Measurements from ENCODE around the gene NAA60. TPM values are rescaled to one million over a fixed set of nuclear protein-coding genes. Genes with fewer than 3 reads are reported as not detected.
"Not testable (repeated sequence)": the region's sequence is repeated elsewhere in the genome, so short reads cannot be mapped to it uniquely, and the experiment has no call there.

Gene NAA60
- total RNA-seq, 1 donor from 2014 or later = 38.3 TPM

GRCh38 chr16:3492356-3492755 is 48.9 kb downstream of the NAA60 start:
- H3K27me3 Mint-ChIP-seq (ENCODE audit: insufficient read depth) = no peaks in the 10 kb centered on the region
- H3K36me3 Mint-ChIP-seq (ENCODE audit: low read depth) = no peaks in the 10 kb centered on the region
- no peak overlapping the region for H3K27ac Mint-ChIP-seq
- no peak overlapping the region for H3K4me3 Mint-ChIP-seq
- H3K4me1 Mint-ChIP-seq (ENCODE audit: low read depth) = no peaks in the 10 kb centered on the region
- DNase-seq (ENCODE audit: low spot score) = no peak
- intact Hi-C loops (cut with micrococcal nuclease) = no loop called here
- H3K9me3 Mint-ChIP-seq = no peaks in the 10 kb centered on the region

GRCh38 chr16:3494386-3494973 is 51.0 kb downstream of the NAA60 start:
- no peak overlapping the region for H3K4me3 Mint-ChIP-seq
- no peak for DNase-seq (ENCODE audit: low spot score)
- H3K27me3 Mint-ChIP-seq (ENCODE audit: insufficient read depth) = peaks cover 3% of the 10 kb centered on the region
- intact Hi-C loops (cut with micrococcal nuclease) = no loop called here
- H3K4me1 Mint-ChIP-seq (ENCODE audit: low read depth) = peaks cover 2% of the 10 kb centered on the region
- H3K9me3 Mint-ChIP-seq = no peaks in the 10 kb centered on the region
- no peaks in the 10 kb centered on the region for H3K36me3 Mint-ChIP-seq (ENCODE audit: low read depth)
- no peak overlapping the region for H3K27ac Mint-ChIP-seq

- no peak for DNase-seq (ENCODE audit: low spot score)
- Mint-ChIP-seq H3K36me3 (ENCODE audit: low read depth) (no peaks in the 10 kb centered on the region), H3K4me3 (no peak within 1 kb of the TSS), H3K4me1 (ENCODE audit: low read depth) (peaks cover 6% of the 10 kb centered on the region), H3K27ac (no peak within 1 kb of the TSS), H3K27me3 (ENCODE audit: insufficient read depth) (peaks cover 3% of the 10 kb centered on the region), H3K9me3 (no peaks in the 10 kb centered on the region)
- intact Hi-C loops (cut with micrococcal nuclease) = no loop called here
Measured at GRCh38 chr16:3495176-3495575, 51.7 kb downstream of the NAA60 start, which contains the start of gene C16orf90. TSS of gene C16orf90 (minus strand) at chr16:3495489. CDS start at chr16:3495421, 68 bp downstream.

DNA sequence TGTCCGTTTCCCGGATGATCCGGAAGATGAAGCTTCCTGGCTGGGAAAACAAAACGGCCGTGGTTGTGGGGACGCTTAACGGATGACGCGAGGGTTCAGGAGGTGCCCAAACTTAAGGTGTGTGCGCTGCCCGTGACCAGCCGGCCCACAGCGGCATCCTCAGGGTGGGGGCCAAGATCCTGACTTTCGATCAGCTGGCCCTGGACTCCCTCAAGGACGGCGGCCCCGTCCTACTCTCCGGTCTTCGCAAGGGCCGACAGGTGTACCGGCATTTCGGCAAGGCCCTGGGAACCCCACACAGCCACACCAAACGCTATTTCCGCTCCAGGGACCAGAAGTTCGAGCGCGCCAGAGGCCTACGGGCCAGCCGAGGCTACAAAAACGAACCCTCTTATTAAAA is 52.9 kb downstream of the NAA60 start:
- Mint-ChIP-seq H3K27me3 (ENCODE audit: insufficient read depth) (peaks cover 3% of the 10 kb centered on the region), H3K27ac (no peak overlapping the region), H3K36me3 (ENCODE audit: low read depth) (no peaks in the 10 kb centered on the region), H3K4me1 (ENCODE audit: low read depth) (peaks cover 17% of the 10 kb centered on the region), H3K4me3 (no peak overlapping the region), H3K9me3 (no peaks in the 10 kb centered on the region)
- DNase-seq (ENCODE audit: low spot score) = no peak
- intact Hi-C loops (cut with micrococcal nuclease) = no loop called here

DNA sequence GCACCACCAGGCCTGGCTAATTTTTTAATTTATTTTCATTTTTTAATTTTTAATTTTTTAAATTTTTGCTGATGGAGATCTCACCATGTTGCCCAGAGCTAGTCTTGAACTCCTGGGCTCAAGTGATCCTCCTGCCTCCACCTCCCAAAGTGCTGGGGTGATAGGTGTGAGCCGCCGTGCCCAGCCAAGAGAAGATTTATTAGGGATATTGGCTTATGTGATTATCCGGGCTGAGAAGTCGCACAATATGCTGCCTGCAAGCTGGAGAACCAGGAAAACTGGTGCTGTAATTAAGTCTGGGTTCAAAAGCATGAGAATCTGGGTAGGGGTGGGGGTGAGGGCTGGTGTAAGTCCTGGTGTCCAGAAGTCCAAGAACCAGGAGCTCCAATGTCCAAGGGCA is 54.3 kb downstream of the NAA60 start:
- Mint-ChIP-seq H3K36me3 (ENCODE audit: low read depth) (no peaks in the 10 kb centered on the region), H3K4me3 (no peak overlapping the region), H3K27ac (no peak overlapping the region), H3K4me1 (ENCODE audit: low read depth) (peaks cover 30% of the 10 kb centered on the region), H3K9me3 (no peaks in the 10 kb centered on the region), H3K27me3 (ENCODE audit: insufficient read depth) (peaks cover 3% of the 10 kb centered on the region)
- intact Hi-C loops (cut with micrococcal nuclease) = no loop called here
- no peak for DNase-seq (ENCODE audit: low spot score)

DNA sequence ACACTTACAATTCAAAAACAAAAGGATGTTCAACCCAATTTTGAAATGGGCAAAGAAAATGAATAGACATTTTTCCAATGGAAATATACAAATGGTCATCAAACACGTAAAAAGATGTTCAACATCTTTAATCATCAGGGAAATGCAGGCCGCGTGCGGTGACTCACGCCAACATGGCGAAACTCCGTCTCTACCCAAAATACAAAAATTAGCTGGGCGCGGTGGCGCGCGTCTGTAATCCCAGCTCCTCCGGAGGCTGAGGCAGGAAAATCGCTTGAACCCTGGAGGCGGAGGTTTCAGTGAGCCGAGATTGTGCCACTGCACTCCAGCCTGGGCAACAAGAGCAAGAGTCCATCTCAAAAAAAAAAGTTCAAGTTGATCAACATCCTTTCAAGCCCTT is 55.5 kb downstream of the NAA60 start:
- no peaks in the 10 kb centered on the region for H3K36me3 Mint-ChIP-seq (ENCODE audit: low read depth)
- peaks cover 3% of the 10 kb centered on the region for H3K27me3 Mint-ChIP-seq (ENCODE audit: insufficient read depth)
- peak overlapping the region; percentile 12 for H3K4me3 Mint-ChIP-seq
- peaks cover 39% of the 10 kb centered on the region for H3K4me1 Mint-ChIP-seq (ENCODE audit: low read depth)
- intact Hi-C loops (cut with micrococcal nuclease) = no loop called here
- DNase-seq (ENCODE audit: low spot score) = no peak
- H3K9me3 Mint-ChIP-seq = no peaks in the 10 kb centered on the region
- H3K27ac Mint-ChIP-seq = no peak overlapping the region

DNA sequence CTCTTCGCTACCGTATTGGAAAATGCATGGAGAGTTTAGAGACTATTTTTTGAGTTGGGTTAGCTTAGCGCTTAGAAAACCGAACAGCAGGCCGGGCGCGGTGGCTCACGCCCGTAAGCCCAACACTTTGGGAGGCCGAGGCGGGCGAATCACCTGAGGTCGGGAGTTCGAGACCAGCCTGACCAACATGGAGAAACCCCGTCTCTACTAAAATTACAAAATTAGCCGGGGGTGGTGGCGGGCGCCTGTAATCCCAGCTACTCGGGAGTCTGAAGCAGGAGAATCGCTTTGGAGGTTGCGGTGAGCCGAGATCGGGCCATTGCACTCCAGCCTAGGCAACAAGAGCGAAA is 57.9 kb downstream of the NAA60 start:
- H3K4me1 Mint-ChIP-seq (ENCODE audit: low read depth) = peaks cover 60% of the 10 kb centered on the region
- H3K27me3 Mint-ChIP-seq (ENCODE audit: insufficient read depth); H3K9me3 Mint-ChIP-seq; DNase-seq (ENCODE audit: low spot score): not testable (repeated sequence)
- H3K27ac Mint-ChIP-seq = peak overlapping the region; percentile 93
- H3K4me3 Mint-ChIP-seq = peak overlapping the region; percentile 96
- intact Hi-C loops (cut with micrococcal nuclease) = loop anchor here (2.0 to 10.0 kb wide), 2 partner anchors 313 to 373 kb away; partner anchors contain the start of gene OR1F1
- H3K36me3 Mint-ChIP-seq (ENCODE audit: low read depth) = peaks cover 13% of the 10 kb centered on the region

GRCh38 chr16:3501783-3502400 is 58.4 kb downstream of the NAA60 start:
- H3K9me3 Mint-ChIP-seq = no peaks in the 10 kb centered on the region
- peaks cover 6% of the 10 kb centered on the region for H3K27me3 Mint-ChIP-seq (ENCODE audit: insufficient read depth)
- H3K27ac Mint-ChIP-seq = peak overlapping the region; percentile 93
- DNase-seq (ENCODE audit: low spot score) = no peak
- H3K36me3 Mint-ChIP-seq (ENCODE audit: low read depth) = peaks cover 13% of the 10 kb centered on the region
- peak overlapping the region; percentile 96 for H3K4me3 Mint-ChIP-seq
- intact Hi-C loops (cut with micrococcal nuclease) = loop anchor here (2.0 to 10.0 kb wide), 3 partner anchors 77 to 373 kb away; partner anchors contain the start of gene OR1F1
- peaks cover 60% of the 10 kb centered on the region for H3K4me1 Mint-ChIP-seq (ENCODE audit: low read depth)

- Mint-ChIP-seq H3K36me3 (ENCODE audit: low read depth) (peaks cover 23% of the 10 kb centered on the region), H3K27ac (peak overlapping the region; percentile 90), H3K4me1 (ENCODE audit: low read depth) (peaks cover 68% of the 10 kb centered on the region), H3K9me3 (no peaks in the 10 kb centered on the region), H3K27me3 (ENCODE audit: insufficient read depth) (peaks cover 3% of the 10 kb centered on the region), H3K4me3 (peak overlapping the region; percentile 77)
- intact Hi-C loops (cut with micrococcal nuclease) = loop anchor here (1.0 to 10.0 kb wide), 3 partner anchors 75 to 371 kb away; partner anchors contain the start of gene SLX4
- peak; percentile 65 for DNase-seq (ENCODE audit: low spot score)
Measured at GRCh38 chr16:3503523-3503922, 60.0 kb downstream of the NAA60 start.

- H3K27me3 Mint-ChIP-seq (ENCODE audit: insufficient read depth) = peaks cover 3% of the 10 kb centered on the region
- intact Hi-C loops (cut with micrococcal nuclease) = loop anchor here (10.0 kb wide), 1 partner anchor 366 kb away; no protein-coding TSS in a partner anchor
- peaks cover 36% of the 10 kb centered on the region for H3K36me3 Mint-ChIP-seq (ENCODE audit: low read depth)
- DNase-seq (ENCODE audit: low spot score) = no peak
- peaks cover 63% of the 10 kb centered on the region for H3K4me1 Mint-ChIP-seq (ENCODE audit: low read depth)
- H3K4me3 Mint-ChIP-seq = peak overlapping the region; percentile 38
- no peaks in the 10 kb centered on the region for H3K9me3 Mint-ChIP-seq
- peak overlapping the region; percentile 79 for H3K27ac Mint-ChIP-seq
Measured at GRCh38 chr16:3508736-3509135, 65.3 kb downstream of the NAA60 start.

GRCh38 chr16:3509470-3509928 is 66.0 kb downstream of the NAA60 start:
- Mint-ChIP-seq H3K4me3 (peak overlapping the region; percentile 4), H3K4me1 (ENCODE audit: low read depth) (peaks cover 61% of the 10 kb centered on the region), H3K27me3 (ENCODE audit: insufficient read depth) (peaks cover under 1% of the 10 kb centered on the region), H3K36me3 (ENCODE audit: low read depth) (peaks cover 40% of the 10 kb centered on the region), H3K27ac (peak overlapping the region; percentile 79), H3K9me3 (no peaks in the 10 kb centered on the region)
- intact Hi-C loops (cut with micrococcal nuclease) = loop anchor here (10.0 kb wide), 1 partner anchor 365 kb away; no protein-coding TSS in a partner anchor
- peak; percentile 69 for DNase-seq (ENCODE audit: low spot score)

DNA sequence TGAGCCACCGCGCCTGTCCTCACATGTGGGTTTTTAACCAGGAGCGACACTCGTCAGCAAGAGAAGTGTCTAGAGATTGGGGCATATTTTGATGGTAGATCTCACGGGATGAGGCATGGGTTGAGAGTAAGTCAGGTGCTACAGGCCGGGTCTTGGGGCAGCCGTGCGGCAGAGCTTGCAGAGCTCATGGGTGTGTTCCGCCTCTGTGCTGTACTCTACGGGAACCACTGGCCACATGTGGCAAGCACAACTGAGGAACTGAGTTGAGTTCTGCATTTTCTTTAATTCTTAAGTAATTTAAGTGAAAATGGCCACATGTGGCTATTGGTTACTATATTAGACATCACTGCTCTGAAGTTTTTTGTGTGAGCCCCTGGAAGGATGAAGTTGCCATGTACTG is 66.9 kb downstream of the NAA60 start:
- intact Hi-C loops (cut with micrococcal nuclease) = no loop called here
- no peaks in the 10 kb centered on the region for H3K27me3 Mint-ChIP-seq (ENCODE audit: insufficient read depth)
- peaks cover 55% of the 10 kb centered on the region for H3K4me1 Mint-ChIP-seq (ENCODE audit: low read depth)

More for the DNA sequence above, 66.9 kb downstream of the NAA60 start:
- peak overlapping the region; percentile 6 for H3K4me3 Mint-ChIP-seq
- H3K27ac Mint-ChIP-seq = peak overlapping the region; percentile 29
- DNase-seq (ENCODE audit: low spot score) = no peak
- H3K9me3 Mint-ChIP-seq = no peaks in the 10 kb centered on the region
- peaks cover 40% of the 10 kb centered on the region for H3K36me3 Mint-ChIP-seq (ENCODE audit: low read depth)

Data from activated T-helper 1 cell treated with anti-CD3 and anti-CD28 coated beads, Interleukin-12 subunit alpha, Interleukin-12 subunit beta, Interleukin-2, Interleukin-4 antibody, amounts not matched to agents 30 ng/mL and 10 ng/mL and 1 ng/mL, durations not matched to agents 14 hours and 24 hours and 36 hours (primary cell).